ENCODE measurements around the gene CHRNA1.
A peak's percentile ranks its signal among the peaks of the same experiment; 100 is the strongest.

The CHRNA1 gene

GRCh38 chr2:174705321-174705720, 59.0 kb downstream of the CHRNA1 start:
- in situ Hi-C loops (cut with MboI; ENCODE audit: low sequenced_read_pairs, unreplicated experiment), result no loop called here
- DNase-seq (ENCODE audit: low spot score), result no peak
- TF ChIP-seq CTCF (IDR thresholded peaks at IDR 0.05; ENCODE audit: borderline replicate concordance, control extremely low read depth, extremely low read depth, insufficient read depth, missing control alignments), result no peak

GRCh38 chr2:174704642-174705041, 59.6 kb downstream of the CHRNA1 start:
- no peak for DNase-seq (ENCODE audit: low spot score)
- in situ Hi-C loops (cut with MboI; ENCODE audit: low sequenced_read_pairs, unreplicated experiment), result no loop called here
- TF ChIP-seq CTCF (IDR thresholded peaks at IDR 0.05; ENCODE audit: borderline replicate concordance, control extremely low read depth, extremely low read depth, insufficient read depth, missing control alignments), result no peak

- TF ChIP-seq CTCF (IDR thresholded peaks at IDR 0.05; ENCODE audit: borderline replicate concordance, control extremely low read depth, extremely low read depth, insufficient read depth, missing control alignments), result no peak
- DNase-seq (ENCODE audit: low spot score), result no peak
- in situ Hi-C loops (cut with MboI; ENCODE audit: low sequenced_read_pairs, unreplicated experiment), result no loop called here
Observed at GRCh38 chr2:174704061-174704460, 60.2 kb downstream of the CHRNA1 start.

- in situ Hi-C loops (cut with MboI; ENCODE audit: low sequenced_read_pairs, unreplicated experiment), result no loop called here
- no peak for DNase-seq (ENCODE audit: low spot score)
- no peak for TF ChIP-seq CTCF (IDR thresholded peaks at IDR 0.05; ENCODE audit: borderline replicate concordance, control extremely low read depth, extremely low read depth, insufficient read depth, missing control alignments)
Observed at GRCh38 chr2:174703430-174703829, 60.8 kb downstream of the CHRNA1 start.

GRCh38 chr2:174702541-174702940, 61.7 kb downstream of the CHRNA1 start:
- in situ Hi-C loops (cut with MboI; ENCODE audit: low sequenced_read_pairs, unreplicated experiment), result no loop called here
- DNase-seq (ENCODE audit: low spot score), result no peak
- TF ChIP-seq CTCF (IDR thresholded peaks at IDR 0.05; ENCODE audit: borderline replicate concordance, control extremely low read depth, extremely low read depth, insufficient read depth, missing control alignments), result no peak

- DNase-seq (ENCODE audit: low spot score), result peak; percentile 76
- in situ Hi-C loops (cut with MboI; ENCODE audit: low sequenced_read_pairs, unreplicated experiment), result no loop called here
- TF ChIP-seq CTCF (IDR thresholded peaks at IDR 0.05; ENCODE audit: borderline replicate concordance, control extremely low read depth, extremely low read depth, insufficient read depth, missing control alignments), result peak; percentile 48
Observed at GRCh38 chr2:174699993-174700766, 64.1 kb downstream of the CHRNA1 start.

Measured in GM13976 (cell line).